G401 (cell line): ENCODE measurements around the gene TIA1. TPM values are rescaled to one million over a fixed set of nuclear protein-coding genes. Genes with fewer than 3 reads are reported as not detected.
"Not testable (repeated sequence)": the region's sequence is repeated elsewhere in the genome, so short reads cannot be mapped to it uniquely, and the experiment has no call there.

ENCODE experiments used
- DNase-seq: peaks from one replicate; pipeline ENCODE4 v3.0.0-alpha.2; 2015; ENCODE audit warnings: low spot score
- in situ Hi-C: cut with HindIII; loops from 2 replicates; pipeline ENCODE4 v1.10.0; 2016; ENCODE audit warnings: low sequenced_read_pairs, mixed read lengths
- total RNA-seq: library from RNA; depleted of rRNA; stranded (reverse); fragments of >200 nt; shearing (Covaris generic); gene quantifications from 2 replicates; pipeline ENCODE4 v1.2.3, GENCODE V29; 2014

The TIA1 gene
- total RNA-seq, 1 experiment from 2014 or later, result 98.9 TPM

DNA sequence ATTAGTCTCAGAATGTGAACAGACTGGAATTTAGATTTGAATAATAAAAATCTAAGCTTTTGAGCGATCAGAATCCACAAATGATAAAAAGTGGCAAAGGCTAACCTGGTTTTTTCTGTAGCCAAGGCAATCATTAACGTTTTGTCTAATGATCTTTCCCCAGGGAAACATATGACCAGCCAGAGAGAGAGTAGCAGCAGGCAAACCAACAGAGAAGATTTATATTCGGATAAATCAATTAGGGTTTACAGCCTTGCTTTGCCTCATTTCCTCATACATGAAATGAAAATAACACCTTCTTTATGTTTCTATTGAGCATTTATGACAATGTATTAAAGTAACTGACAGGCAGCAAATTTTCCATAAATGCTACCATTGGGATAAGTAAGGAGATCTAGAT lies 14.5 kb downstream of the TIA1 start:
- in situ Hi-C loops, result no loop called here
- DNase-seq, result no peak

DNA sequence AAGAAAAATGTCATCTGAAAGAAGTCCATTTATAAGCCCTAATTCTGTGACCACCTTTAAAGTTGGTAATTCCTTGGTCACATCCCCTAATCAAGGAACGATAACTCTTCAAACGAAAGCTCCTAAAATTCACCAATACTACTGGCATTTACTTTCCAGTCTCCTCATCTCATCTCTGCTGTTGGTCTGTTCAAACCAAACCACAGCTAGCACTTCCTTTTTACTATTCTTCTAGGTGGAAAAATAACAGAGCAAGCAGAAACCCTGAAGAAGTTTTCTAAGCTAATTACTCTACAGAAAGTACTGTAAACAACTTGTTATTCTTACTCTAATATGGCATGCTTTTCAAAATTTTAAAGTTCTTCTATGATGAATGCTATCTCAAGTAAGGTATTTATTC lies 21.6 kb downstream of the TIA1 start:
- no peak for DNase-seq
- in situ Hi-C loops, result no loop called here

DNA sequence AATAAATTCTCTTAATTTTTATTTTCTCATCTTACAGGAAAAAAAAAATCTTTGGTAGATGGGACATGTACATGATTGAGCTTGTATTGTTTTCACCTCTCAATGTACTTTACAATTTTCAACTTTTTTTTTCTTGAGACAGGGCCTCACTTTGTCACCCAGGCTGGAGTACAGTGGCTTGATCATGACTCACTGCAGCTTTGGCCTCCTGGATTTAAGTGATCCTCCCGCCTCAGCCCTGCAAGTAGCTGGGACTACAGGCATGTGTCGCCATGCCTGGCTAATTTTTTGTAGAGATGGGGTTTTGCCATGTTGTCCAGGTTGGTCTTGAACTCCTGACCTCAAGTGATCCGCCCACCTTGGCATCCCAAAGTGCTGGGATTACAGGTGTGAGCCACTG lies 25.1 kb downstream of the TIA1 start:
- DNase-seq, in situ Hi-C loops: not testable (repeated sequence)

DNA sequence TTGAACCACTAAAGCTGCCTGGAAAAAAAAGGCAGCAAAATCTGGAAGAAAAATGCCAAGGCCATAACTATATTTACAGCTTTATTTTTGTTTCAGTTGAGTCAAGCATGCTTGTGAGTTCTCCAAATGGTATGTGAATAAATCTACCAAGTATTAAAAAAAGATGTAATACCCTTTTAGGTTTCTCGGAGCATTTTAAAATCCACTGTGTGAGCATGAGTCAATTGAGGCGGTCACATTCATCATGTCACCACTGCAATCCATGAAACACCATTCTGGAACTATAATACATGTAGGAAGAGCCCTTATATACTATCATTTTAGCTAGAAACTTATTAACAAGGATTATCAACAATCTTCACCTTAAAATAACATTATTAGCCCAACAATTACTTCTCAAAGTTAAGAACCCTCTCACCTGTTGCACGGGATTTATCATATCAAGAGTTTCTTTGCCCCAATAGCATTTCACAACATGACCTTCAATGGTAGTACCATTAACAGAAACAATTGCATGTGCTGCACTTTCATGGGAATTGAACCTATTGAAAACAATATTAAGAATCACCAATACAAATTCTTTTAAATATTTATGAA lies 33.4 kb downstream of the TIA1 start:
- in situ Hi-C loops, result no loop called here
- no peak for DNase-seq

DNA sequence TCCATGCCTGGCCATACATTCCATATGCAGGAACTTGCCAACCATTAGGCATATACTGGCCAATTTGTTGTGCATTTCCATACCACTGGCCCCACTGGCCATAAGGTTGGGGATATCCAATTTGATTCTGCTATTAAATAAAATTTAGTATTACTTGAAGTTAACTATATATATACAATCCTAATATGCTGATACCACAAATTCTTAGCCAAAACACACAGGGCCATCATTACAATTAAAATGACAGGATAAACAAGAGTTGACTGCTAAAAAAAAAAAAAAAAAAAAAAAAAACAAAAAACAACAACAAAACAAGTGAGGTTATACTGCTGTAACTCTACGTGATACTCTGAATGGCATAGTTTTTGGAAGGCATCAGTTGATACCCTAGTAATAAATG lies 34.1 kb downstream of the TIA1 start:
- no peak for DNase-seq
- in situ Hi-C loops, result no loop called here

DNA sequence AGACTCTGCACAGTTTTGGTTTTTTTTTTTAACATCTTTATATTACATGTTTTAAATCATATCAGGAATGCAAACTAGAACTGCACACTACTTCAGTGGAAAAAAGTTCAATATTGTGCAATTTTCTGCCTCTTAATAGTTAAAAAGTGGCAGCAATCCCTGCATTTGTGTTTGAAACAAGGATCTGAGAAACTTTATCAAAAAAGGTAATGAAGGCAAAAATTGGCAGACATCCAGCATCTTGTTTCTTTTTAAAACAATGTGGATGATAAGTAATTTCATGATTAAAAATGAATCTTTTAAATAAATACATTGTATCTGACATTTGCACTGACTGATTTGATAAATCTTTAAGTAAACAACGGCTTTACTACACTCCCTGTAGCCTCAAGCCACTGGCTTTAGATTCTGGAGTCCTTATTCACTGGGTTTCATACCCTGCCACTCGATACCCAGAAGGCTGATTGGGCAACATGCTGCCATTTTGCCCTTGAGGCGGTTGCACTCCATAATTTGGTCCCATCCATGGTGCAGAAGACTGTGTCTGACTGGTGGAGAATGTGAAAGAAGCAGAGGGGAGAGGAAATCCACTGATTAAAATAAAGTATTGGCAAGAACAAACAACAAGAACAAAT lies 36.0 kb downstream of the TIA1 start:
- no peak for DNase-seq
- in situ Hi-C loops, result no loop called here

DNA sequence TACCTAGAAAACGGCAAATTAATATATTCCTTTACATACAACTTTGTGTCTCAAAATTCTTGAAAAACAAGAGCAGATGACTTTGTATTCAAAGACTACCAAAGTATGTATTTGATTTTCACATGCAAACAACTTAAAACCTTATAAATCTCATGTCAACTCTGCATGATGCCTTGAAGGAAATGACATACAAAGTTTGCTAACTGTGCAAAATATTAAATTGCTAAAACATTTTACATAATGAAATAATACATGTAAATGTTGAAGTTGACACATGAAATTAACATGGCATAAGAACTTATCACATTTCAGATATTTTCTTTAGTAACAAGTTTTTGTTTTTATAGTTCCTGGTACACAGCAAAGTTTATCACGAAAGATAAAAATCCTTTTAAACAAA lies 36.8 kb downstream of the TIA1 start:
- in situ Hi-C loops, result no loop called here
- no peak for DNase-seq

DNA sequence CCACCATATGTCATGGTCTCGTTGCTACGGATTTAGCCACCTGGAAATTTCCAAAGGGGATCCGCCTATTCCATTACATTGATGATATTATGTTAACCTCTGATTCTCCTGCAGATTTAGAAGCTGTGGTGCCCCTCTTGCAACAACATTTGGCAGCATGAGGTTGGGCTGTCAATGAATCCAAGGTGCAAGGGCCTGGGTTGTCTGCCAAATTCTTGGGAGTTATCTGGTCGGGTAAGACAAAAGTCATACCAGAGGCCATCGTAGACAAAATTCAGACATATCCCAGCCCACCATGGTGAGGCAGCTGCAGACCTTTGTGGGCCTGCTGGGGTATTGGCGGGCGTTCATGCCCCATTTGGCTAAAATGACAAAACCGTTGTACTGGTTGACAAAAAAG lies 44.0 kb downstream of the TIA1 start:
- DNase-seq, result no peak
- in situ Hi-C loops, result no loop called here

DNA sequence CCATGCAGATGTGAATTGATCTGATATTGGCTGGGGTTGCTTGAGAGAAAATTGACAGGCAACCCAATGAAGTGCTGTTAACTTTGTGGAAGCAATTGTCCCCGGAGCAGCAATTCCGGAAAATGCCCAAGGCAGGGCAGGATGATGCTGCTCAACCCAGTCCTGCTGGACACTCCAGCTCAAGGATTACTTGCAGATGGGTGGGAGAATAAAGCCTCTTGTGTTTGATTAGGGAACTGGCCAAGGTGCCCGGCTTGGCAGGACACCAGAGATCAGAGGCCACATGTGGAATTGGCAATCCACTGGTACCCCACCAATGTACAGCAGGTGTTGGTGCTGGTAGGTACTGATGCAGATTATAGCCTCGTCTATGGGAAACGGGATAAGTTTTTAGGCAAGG lies 45.3 kb downstream of the TIA1 start:
- in situ Hi-C loops, result no loop called here
- DNase-seq, result no peak

DNA sequence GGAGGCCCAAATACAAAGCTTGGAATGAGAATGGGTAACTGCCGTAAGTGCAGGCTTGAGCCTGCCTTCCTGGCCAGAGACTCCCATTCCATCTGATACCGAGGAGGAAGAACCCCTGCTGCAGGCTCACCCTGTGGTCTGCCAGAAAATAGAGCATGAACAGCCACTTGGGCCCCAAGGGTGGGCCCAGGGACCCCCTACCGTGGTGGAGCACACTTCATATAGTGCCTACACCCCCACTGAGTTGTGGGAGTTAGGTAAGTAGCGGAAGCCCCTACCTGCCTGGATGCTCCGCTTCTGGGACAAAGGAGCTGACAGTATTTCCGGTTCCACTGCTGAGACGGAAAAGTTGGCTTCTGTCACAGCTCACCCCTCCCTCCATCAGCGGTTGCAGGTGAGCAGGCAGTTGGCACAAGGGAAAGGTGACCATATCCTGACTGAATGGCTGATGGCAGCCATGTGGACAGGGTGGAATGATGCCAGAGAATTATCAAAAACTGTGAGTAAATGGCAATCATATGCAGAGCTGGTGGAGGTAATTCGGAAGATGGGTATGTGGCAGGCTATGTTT lies 46.1 kb downstream of the TIA1 start:
- in situ Hi-C loops, result no loop called here
- DNase-seq, result peak; percentile 26

DNA sequence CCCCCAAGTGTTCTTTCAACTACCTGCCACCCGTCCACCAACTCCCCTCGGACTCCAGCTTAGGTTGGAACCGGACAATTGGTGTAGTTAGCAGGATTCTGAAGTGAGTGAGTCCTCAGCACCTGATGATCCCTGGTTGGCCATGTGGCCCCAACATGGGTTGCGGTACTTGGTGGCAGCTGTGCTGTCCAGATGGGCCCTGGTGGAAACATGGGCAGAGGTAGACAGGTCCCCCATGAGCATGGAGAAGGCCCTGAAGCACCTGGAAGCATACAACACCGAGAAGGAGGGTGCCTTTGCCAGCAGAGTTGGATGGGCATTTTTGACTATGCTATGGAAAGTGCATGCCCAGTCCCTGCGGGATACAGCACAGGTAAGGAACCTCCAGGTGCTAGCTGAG lies 46.6 kb downstream of the TIA1 start:
- no peak for DNase-seq
- in situ Hi-C loops, result no loop called here

DNA sequence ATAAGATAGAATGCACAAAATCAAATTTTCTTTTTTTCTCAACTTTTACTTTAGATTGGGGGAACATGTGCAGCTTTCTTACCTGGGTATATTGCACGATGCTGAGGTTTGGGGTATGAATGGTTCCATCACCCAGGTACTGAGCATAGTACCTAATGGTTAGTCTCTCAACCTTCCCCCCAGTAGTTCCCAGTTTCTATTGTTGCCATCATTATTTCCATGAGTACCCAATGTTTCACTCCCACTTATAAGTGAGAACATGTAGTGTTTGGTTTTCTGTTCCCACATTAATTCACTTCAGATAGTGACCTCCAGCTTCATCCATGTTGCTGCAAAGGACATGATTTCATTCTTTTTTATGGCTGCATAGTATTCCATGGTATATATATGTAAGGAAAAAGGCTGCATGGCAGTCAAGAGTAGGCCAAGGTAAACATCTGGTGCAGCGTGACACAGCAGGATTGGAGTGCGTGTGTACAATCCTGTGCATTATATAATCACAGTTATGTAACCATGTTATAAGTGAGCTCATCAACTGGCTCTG lies 47.1 kb downstream of the TIA1 start:
- in situ Hi-C loops, result no loop called here
- no peak for DNase-seq

DNA sequence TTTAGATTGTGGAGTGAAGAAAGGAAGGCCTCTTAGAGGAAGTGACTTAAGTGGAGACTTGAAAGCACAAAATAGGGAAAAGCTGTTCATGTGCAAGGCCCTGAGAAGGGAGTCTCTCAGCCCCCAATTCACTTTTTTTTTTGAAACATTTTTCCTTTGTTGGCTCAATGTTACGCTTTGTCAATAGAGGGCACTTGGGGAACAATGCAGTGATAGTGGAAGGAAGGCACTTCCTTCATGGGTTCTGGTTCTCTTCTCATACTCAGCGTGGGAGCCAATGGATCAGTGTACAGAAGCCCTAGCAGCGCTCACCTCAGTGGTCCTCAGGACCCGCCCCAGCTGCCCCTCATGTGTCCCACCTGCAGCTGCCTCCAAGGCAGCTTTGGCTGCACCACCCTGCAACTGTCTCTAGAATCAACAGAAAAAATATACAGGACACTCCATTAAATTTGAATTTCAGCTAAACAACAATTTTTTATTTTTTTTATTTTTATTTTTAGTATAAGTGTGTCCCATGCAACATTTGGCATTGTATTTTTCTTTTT lies 49.0 kb downstream of the TIA1 start:
- in situ Hi-C loops, result no loop called here
- DNase-seq, result no peak

DNA sequence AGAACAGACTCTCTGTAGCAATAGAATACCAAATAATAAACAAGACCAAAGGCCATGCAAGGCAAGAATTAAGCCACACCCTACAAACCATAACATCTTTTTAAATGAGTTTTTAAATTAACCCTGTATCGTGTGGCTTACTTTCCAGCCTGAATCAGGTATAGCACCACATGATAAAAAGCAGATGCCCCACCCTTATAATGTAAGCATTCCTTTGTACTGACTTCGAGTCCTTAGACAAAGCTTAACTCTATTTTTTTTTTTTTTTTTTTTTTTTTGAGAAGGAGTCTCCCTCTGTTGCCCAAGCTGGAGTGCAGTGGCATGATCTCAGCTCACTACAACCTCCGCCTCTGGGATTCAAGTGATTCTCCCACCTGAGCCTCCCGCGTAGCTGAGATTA lies 55.9 kb downstream of the TIA1 start:
- DNase-seq, result no peak

DNA sequence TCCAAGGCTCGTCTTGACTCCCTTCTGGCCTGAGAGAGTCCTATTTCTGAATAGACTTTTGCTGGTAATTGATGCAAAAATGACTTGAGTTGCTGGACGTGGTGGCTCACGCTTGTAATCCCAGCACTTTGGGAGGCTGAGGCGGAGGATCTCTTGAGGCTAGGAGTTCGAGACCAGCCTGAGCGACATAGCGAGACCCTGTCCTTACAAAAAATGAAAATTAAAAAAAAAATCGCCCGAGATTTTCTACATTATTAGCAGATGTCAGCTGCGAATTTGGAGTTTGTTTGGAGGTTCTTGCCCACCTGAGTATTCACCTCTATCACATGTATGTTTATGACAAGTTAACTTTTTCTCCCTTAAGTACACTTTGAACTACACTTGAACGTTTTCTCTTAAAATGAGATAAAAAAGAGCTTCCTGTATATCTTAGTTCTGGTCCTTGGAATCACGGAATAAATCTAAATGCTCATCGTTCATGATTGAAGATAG lies 57.1 kb downstream of the TIA1 start:
- in situ Hi-C loops, result no loop called here
- no peak for DNase-seq

More for the DNA sequence above, 55.9 kb downstream of the TIA1 start:
- in situ Hi-C loops, result no loop called here

DNA sequence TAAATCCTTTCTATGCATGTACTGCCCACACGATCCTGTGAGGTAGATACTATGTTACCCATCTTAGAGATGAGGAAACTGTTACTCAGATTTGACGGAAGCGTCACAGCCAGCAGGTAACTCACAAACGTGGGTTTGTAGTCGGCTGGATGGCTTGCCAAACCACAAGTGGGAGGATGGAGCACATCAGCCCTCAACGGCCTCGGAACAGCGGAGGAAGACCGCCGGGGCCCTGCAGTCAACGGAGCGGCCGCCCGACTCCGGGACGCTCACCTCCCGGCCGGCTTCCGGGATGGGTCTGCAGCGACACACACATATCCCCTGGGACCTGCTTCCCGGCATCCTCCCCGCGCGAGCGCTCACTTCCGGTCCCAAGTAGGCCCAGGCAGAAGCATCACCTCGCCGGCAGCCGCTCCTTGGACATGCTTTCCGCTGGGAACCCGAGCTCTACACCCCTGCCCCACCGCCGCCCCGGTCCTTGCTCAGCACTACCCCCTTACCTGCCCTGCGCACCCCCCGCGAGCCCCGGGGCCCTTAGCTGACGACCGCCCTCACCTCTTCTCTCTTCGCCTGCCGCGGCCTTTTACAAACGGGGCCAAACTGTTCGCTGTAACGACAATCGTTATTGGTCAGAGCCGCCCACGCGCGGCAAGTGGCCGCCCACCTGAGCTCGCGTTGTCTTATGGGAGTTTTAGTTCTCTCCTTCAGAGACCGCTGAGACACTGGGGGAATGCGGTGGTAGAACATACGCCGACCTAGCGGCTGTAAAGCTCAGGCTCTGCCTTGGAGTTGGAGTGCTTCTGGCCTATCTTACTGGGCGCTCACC lies 57.8 kb downstream of the TIA1 start, which contains the start of gene C2orf42:
C2orf42 (minus strand) TSS at position 602 of the 826 bp plus-strand sequence. CDS start 9,034 bp downstream, outside the sequence.
- peak; percentile 98 for DNase-seq
- in situ Hi-C loops, result no loop called here

DNA sequence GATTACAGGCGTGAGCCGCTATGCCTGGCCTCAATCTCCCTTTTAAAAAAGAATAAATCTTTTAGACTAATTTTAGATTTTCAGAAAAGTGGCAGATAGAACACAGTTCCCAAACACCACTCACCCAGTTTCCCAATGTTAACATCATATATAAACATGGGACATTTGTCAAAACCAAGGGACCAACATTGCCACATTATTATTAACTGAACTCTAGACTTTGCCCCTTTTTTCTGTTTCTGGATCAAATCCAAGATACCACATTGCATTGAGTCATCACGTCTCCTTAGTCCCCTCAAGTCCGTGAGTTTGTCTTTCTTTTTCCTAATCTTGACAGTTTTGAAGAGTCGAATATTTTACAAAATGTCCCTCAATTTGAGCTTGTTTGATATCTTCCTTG lies 60.0 kb downstream of the TIA1 start:
- no peak for DNase-seq
- in situ Hi-C loops, result no loop called here

DNA sequence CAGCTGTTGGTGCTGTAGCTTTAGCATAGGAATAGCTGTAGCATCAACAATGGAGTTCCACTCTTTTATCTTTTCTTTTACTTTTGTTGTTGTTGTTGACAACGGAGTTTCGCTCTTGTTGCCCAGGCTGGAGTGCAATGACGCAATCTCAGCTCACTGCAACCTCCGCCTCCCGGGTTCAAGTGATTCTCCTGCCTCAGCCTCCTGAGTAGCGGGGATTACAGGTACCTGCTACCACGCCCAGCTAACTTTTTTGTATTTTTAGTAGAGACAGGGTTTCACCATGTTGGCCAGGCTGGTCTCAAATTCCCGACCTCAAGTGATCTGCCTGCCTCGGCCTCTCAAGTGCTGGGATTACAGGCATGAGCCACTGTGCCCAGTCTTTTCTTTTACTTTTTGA lies 61.3 kb downstream of the TIA1 start:
- DNase-seq, in situ Hi-C loops: not testable (repeated sequence)

DNA sequence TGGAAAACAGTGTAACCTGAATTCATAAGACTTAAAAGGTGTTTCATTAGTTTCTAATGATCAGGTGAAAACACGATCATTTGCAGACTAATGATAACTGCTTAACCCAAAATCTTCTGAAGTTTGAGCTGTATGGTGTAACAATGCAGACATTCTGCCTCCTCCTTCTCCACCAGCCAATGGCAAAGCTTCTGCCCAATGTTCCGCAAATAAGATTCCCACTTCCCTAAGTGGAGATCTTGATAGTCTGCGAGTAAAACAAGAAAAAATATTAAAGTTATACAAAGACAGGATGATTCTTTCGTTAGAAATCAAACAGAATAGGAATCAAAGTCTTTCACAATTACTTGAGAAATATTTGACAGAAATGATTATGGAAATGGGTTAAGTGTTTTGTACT lies 65.7 kb downstream of the TIA1 start:
- DNase-seq, result no peak
- in situ Hi-C loops, result no loop called here
